Left ventricle myocardium superior (tissue), 1 donor: ENCODE measurements around the gene ATXN1. TPM values are rescaled to one million over a fixed set of nuclear protein-coding genes. Genes with fewer than 3 reads are reported as not detected.

Experiments used
- ATAC-seq: fragments of 200-7000 bp; cut with Tn5 transposase; one replicate; pipeline ENCODE4 v1.9.1; 2020; ENCODE audit warnings: mild to moderate bottlenecking, moderate library complexity
- DNase-seq: peaks from one replicate; pipeline ENCODE4 v3.0.0-alpha.2; 2020
- intact Hi-C: fragments of 100-400 bp; cut with micrococcal nuclease; formaldehyde crosslinking; loops from one replicate; pipeline ENCODE4 v1.11.0; 2022
- total RNA-seq: library from RNA; stranded (reverse); fragmentation: NEBNext Ultra II Directional; extraction: Animal tissue kit (Norgen Biotek cat#: 25700); gene quantifications from one replicate; pipeline ENCODE4 v1.2.1, GENCODE V29; 2021
- donor health status: DM: no; HTN: yes; CAD: no; lungs with severe emphysema.

ATXN1 gene
- total RNA-seq, 1 donor from 2014 or later: 45.2 TPM

- no peak for DNase-seq
- intact Hi-C loops: no loop called here
Observed at GRCh38 chr6:16360365-16360764, 400.9 kb downstream of the ATXN1 start.

GRCh38 chr6:16359563-16359962 lies 401.7 kb downstream of the ATXN1 start:
- ATAC-seq (no peak), DNase-seq (no peak)
- intact Hi-C loops: no loop called here

More at GRCh38 chr6:16360365-16360764, 400.9 kb downstream of the ATXN1 start:
- ATAC-seq: no peak

GRCh38 chr6:16358531-16359138 lies 402.6 kb downstream of the ATXN1 start:
- intact Hi-C loops: no loop called here
- DNase-seq (no peak), ATAC-seq (no peak)

- ATAC-seq (no peak), DNase-seq (no peak)
- intact Hi-C loops: no loop called here
Observed at GRCh38 chr6:16355699-16356446, 405.4 kb downstream of the ATXN1 start.

GRCh38 chr6:16355238-16355637 lies 406.0 kb downstream of the ATXN1 start:
- no peak for ATAC-seq
- no peak for DNase-seq
- intact Hi-C loops: no loop called here

- ATAC-seq (peak; percentile 70), DNase-seq (no peak)
- intact Hi-C loops: no loop called here
Observed at GRCh38 chr6:16354692-16355091, 406.6 kb downstream of the ATXN1 start.

- intact Hi-C loops: no loop called here
- no peak for DNase-seq
- ATAC-seq: no peak
Observed at GRCh38 chr6:16352821-16353438, 408.3 kb downstream of the ATXN1 start.

- DNase-seq: no peak
- intact Hi-C loops: no loop called here
- peak; percentile 74 for ATAC-seq
Observed at GRCh38 chr6:16352258-16352635, 409.0 kb downstream of the ATXN1 start.

- intact Hi-C loops: no loop called here
- no peak for DNase-seq
- no peak for ATAC-seq
Observed at GRCh38 chr6:16349544-16349943, 411.7 kb downstream of the ATXN1 start.

- no peak for ATAC-seq
- intact Hi-C loops: no loop called here
- DNase-seq: no peak
Observed at GRCh38 chr6:16346831-16347230, 414.4 kb downstream of the ATXN1 start.

- DNase-seq (no peak), ATAC-seq (peak; percentile 74)
- intact Hi-C loops: no loop called here
Observed at GRCh38 chr6:16345449-16346330, 415.6 kb downstream of the ATXN1 start.

GRCh38 chr6:16344756-16345155 lies 416.5 kb downstream of the ATXN1 start:
- intact Hi-C loops: no loop called here
- no peak for ATAC-seq
- no peak for DNase-seq

GRCh38 chr6:16343593-16343992 lies 417.7 kb downstream of the ATXN1 start:
- ATAC-seq (no peak), DNase-seq (no peak)
- intact Hi-C loops: no loop called here

GRCh38 chr6:16339265-16339587 lies 422.0 kb downstream of the ATXN1 start:
- intact Hi-C loops: loop anchor here (10.0 kb wide), 1 partner anchor 426 kb away; the partner anchor contains the start of gene ATXN1
- DNase-seq (no peak), ATAC-seq (no peak)

GRCh38 chr6:16338577-16339264 lies 422.5 kb downstream of the ATXN1 start:
- peak; percentile 49 for ATAC-seq
- DNase-seq: peak; percentile 71
- intact Hi-C loops: loop anchor here (10.0 kb wide), 1 partner anchor 426 kb away; the partner anchor contains the start of gene ATXN1

- peak; percentile 88 for ATAC-seq
- intact Hi-C loops: loop anchor here (10.0 kb wide), 1 partner anchor 427 kb away; the partner anchor contains the start of gene ATXN1
- peak; percentile 97 for DNase-seq
Observed at GRCh38 chr6:16337295-16337975, 423.8 kb downstream of the ATXN1 start.

- DNase-seq (no peak), ATAC-seq (no peak)
- intact Hi-C loops: loop anchor here (10.0 kb wide), 1 partner anchor 428 kb away; the partner anchor contains the start of gene ATXN1
Observed at GRCh38 chr6:16336911-16337294, 424.4 kb downstream of the ATXN1 start.
